GM19324 (cell line): Measurements from ENCODE around the gene WASF3.
A peak's percentile ranks its signal among the peaks of the same experiment; 100 is the strongest.

ENCODE experiments used
- ATAC-seq: cut with Tn5 transposase; IDR thresholded peaks from one replicate; pipeline ENCODE4 v1.9.1; 2021; ENCODE audit warnings: mild to moderate bottlenecking, moderate library complexity; ENCODE audit not compliant: unreplicated experiment, low FRiP score

Gene WASF3

GRCh38 chr13:26677156-26677555 is 119.7 kb downstream of the WASF3 start:
- no peak for ATAC-seq

GRCh38 chr13:26678330-26678729 is 120.8 kb downstream of the WASF3 start:
- ATAC-seq, result no peak

GRCh38 chr13:26678796-26679195 is 121.3 kb downstream of the WASF3 start:
- ATAC-seq, result no peak

GRCh38 chr13:26679411-26680122 is 122.1 kb downstream of the WASF3 start:
- no peak for ATAC-seq

GRCh38 chr13:26680123-26680450 is 122.6 kb downstream of the WASF3 start:
- no peak for ATAC-seq

GRCh38 chr13:26680572-26680971 is 123.1 kb downstream of the WASF3 start:
- ATAC-seq, result no peak

GRCh38 chr13:26681036-26681435 is 123.6 kb downstream of the WASF3 start:
- ATAC-seq, result no peak

GRCh38 chr13:26682606-26683005 is 125.1 kb downstream of the WASF3 start:
- ATAC-seq, result no peak

GRCh38 chr13:26685606-26686005 is 128.1 kb downstream of the WASF3 start:
- ATAC-seq, result no peak

GRCh38 chr13:26686285-26686684 is 128.8 kb downstream of the WASF3 start:
- ATAC-seq, result no peak

- no peak for ATAC-seq
These were observed 130.8 kb downstream of the WASF3 start for GRCh38 chr13:26688286-26688685.

GRCh38 chr13:26688980-26689379 is 131.5 kb downstream of the WASF3 start:
- no peak for ATAC-seq

GRCh38 chr13:26693749-26694463 is 136.4 kb downstream of the WASF3 start:
- no peak for ATAC-seq

GRCh38 chr13:26694609-26695359 is 137.3 kb downstream of the WASF3 start:
- no peak for ATAC-seq

GRCh38 chr13:26695360-26695705 is 137.8 kb downstream of the WASF3 start:
- no peak for ATAC-seq

GRCh38 chr13:26695891-26696311 is 138.4 kb downstream of the WASF3 start:
- no peak for ATAC-seq

GRCh38 chr13:26697069-26697955 is 139.8 kb downstream of the WASF3 start:
- no peak for ATAC-seq

GRCh38 chr13:26698392-26699196 is 141.1 kb downstream of the WASF3 start:
- ATAC-seq, result peak; percentile 58

GRCh38 chr13:26699197-26699490 is 141.7 kb downstream of the WASF3 start:
- ATAC-seq, result no peak

- no peak for ATAC-seq
These were observed 148.1 kb downstream of the WASF3 start for GRCh38 chr13:26705536-26705935.
